ENCODE results near the gene CNFN. TPM values are rescaled to one million over a fixed set of nuclear protein-coding genes. Genes with fewer than 3 reads are reported as not detected.
"Not testable (repeated sequence)": the region's sequence is repeated elsewhere in the genome, so short reads cannot be mapped to it uniquely, and the experiment has no call there.

CNFN gene
- total RNA-seq, 1 experiment from 2014 or later = 4.6 TPM

DNA sequence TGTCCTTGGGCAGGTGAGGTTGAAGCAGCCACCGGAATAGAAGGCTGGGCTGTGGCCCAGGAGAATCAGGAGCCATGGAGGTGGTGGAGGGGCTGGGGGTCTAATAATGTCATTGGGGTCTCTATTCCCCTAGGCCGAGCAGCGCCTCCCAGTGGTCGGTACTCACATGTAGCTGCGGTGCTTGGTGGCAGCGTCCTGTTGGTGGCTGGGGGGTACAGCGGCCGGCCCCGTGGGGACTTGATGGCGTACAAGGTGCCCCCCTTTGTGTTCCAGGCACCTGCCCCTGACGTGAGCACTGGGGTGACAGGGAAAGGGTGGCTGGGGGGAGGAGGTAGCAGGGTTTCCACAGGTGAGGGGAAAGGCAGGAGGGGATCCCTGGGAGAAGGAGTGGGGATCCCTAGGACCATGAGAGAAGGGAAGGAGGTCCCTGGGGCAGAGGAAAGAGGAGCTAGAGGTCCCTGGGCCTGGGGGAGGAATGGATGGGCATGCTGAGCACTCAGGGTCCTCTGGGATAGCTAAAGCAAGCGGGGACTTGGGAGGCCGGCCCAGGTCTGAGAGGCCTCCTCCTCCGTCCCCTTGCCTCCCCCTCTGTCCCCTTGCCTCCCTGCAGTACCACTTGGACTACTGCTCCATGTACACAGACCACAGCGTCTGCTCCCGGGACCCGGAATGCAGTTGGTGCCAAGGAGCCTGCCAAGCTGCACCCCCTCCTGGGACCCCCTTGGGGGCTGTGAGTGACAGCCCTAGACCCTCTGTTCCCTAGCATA is 46.6 kb downstream of the CNFN start:
- DNase-seq (ENCODE audit: low read depth, low spot score) (no peak), ATAC-seq (no peak)
- Histone ChIP-seq H3K27me3 (ENCODE audit: control insufficient read depth, insufficient read depth, low read length) (no peaks in the 10 kb centered on the region), H3K36me3 (ENCODE audit: control insufficient read depth, insufficient read depth, low read length) (no peaks in the 10 kb centered on the region), H3K27ac (ENCODE audit: low read length) (no peak overlapping the region), H3K4me3 (ENCODE audit: low read depth in 2 of 2, low read length in 2 of 2) (no peak overlapping the region), H3K4me1 (ENCODE audit: control insufficient read depth, insufficient read depth, low read length) (no peaks in the 10 kb centered on the region), H3K9me3 (ENCODE audit: control insufficient read depth, insufficient read depth, low read depth, low read length) (no peaks in the 10 kb centered on the region)
- TF ChIP-seq CTCF (IDR thresholded peaks at IDR 0.05) = no peak
- no peak for TF ChIP-seq POLR2AphosphoS5 (IDR thresholded peaks at IDR 0.05; ENCODE audit: low read depth, low read length)
- no peak for TF ChIP-seq TCF7L2 (IDR thresholded peaks at IDR 0.05; ENCODE audit: low read depth, low read length)
- TF ChIP-seq SIN3A (IDR thresholded peaks at IDR 0.05; ENCODE audit: borderline replicate concordance, insufficient read depth, low read depth, low read length) = no peak
- TF ChIP-seq, protein P1, sequence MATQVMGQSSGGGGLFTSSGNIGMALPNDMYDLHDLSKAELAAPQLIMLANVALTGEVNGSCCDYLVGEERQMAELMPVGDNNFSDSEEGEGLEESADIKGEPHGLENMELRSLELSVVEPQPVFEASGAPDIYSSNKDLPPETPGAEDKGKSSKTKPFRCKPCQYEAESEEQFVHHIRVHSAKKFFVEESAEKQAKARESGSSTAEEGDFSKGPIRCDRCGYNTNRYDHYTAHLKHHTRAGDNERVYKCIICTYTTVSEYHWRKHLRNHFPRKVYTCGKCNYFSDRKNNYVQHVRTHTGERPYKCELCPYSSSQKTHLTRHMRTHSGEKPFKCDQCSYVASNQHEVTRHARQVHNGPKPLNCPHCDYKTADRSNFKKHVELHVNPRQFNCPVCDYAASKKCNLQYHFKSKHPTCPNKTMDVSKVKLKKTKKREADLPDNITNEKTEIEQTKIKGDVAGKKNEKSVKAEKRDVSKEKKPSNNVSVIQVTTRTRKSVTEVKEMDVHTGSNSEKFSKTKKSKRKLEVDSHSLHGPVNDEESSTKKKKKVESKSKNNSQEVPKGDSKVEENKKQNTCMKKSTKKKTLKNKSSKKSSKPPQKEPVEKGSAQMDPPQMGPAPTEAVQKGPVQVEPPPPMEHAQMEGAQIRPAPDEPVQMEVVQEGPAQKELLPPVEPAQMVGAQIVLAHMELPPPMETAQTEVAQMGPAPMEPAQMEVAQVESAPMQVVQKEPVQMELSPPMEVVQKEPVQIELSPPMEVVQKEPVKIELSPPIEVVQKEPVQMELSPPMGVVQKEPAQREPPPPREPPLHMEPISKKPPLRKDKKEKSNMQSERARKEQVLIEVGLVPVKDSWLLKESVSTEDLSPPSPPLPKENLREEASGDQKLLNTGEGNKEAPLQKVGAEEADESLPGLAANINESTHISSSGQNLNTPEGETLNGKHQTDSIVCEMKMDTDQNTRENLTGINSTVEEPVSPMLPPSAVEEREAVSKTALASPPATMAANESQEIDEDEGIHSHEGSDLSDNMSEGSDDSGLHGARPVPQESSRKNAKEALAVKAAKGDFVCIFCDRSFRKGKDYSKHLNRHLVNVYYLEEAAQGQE (IDR thresholded peaks at IDR 0.05; ENCODE audit: insufficient read depth in 1 of 2, low read depth in 2 of 2, low read length in 1 of 2) = no peak
- in situ Hi-C loops (cut with HindIII; ENCODE audit: low pct_unique_long_range_greater_than_20kb, low sequenced_read_pairs) = no loop called here
- ChIA-PET CTCF (no interaction called here), POLR2A (no interaction called here)
- no TSS peak for BruUV-seq (replicated peaks)
- intact Hi-C loops (cut with micrococcal nuclease; ENCODE audit: unreplicated experiment) = no loop called here

DNA sequence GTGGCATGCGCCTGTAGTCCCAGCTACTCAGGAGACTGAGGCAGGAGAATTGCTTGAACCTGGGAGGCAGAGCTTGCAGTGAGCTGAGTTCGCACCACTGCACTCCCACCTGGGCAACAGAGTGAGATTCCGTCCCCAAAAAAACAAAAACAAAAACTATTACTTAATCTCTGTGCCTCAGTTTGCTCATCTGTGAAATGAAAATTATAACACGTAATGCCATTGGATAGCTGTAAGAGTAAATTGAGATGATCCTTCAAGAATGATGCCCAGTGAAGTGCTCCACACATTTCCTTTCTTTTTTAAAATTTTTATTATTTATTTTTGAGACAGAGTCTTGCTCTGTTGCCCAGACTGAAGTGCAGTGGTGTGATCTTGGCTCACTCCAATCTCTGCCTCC is 50.2 kb downstream of the CNFN start:
- H3K36me3 ChIP-seq (ENCODE audit: control insufficient read depth, insufficient read depth, low read length); H3K4me1 ChIP-seq (ENCODE audit: control insufficient read depth, insufficient read depth, low read length); in situ Hi-C loops (cut with HindIII; ENCODE audit: low pct_unique_long_range_greater_than_20kb, low sequenced_read_pairs); ATAC-seq; H3K4me3 ChIP-seq (ENCODE audit: low read depth in 2 of 2, low read length in 2 of 2); POLR2A ChIA-PET; DNase-seq (ENCODE audit: low read depth, low spot score); H3K27ac ChIP-seq (ENCODE audit: low read length); BruUV-seq (replicated peaks); H3K27me3 ChIP-seq (ENCODE audit: control insufficient read depth, insufficient read depth, low read length); intact Hi-C loops (cut with micrococcal nuclease; ENCODE audit: unreplicated experiment); CTCF ChIA-PET; H3K9me3 ChIP-seq (ENCODE audit: control insufficient read depth, insufficient read depth, low read depth, low read length): not testable (repeated sequence)

DNA sequence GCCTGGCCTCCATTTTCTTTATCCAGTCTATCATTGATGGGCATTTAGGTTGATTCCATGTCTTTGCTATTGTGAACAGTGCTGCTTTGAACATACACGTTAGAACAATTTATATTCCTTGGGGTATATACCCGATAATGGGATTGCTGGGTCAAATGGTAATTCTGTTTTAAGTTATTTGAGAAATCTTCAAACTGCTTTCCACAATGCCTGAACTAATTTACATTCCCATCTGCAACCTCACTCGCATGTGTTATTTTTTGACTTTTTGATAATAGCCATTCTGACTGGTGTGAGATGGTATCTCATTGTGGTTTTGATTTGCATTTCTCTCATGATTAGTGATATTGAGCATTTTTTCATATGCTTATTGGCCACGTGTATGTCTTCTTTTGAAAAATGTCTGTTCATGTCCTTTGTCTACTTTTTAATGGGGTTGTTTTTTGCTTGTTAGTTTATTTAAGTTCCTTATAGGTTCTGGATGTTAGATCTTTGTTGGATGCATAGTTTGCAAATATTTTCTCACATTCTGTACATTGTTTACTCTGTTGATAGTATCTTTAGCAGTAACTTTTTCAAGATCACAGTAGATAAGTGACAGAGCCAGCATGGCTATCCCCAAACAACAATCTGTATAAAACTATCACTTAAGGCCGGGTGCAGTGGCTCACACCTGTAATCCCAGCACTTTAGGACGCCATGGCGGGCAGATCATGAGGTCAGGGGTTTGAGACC is 50.8 kb downstream of the CNFN start:
- H3K27me3 ChIP-seq (ENCODE audit: control insufficient read depth, insufficient read depth, low read length); BruUV-seq (replicated peaks); H3K9me3 ChIP-seq (ENCODE audit: control insufficient read depth, insufficient read depth, low read depth, low read length); CTCF ChIA-PET; H3K4me3 ChIP-seq (ENCODE audit: low read depth in 2 of 2, low read length in 2 of 2); H3K4me1 ChIP-seq (ENCODE audit: control insufficient read depth, insufficient read depth, low read length); in situ Hi-C loops (cut with HindIII; ENCODE audit: low pct_unique_long_range_greater_than_20kb, low sequenced_read_pairs); DNase-seq (ENCODE audit: low read depth, low spot score); POLR2A ChIA-PET; H3K27ac ChIP-seq (ENCODE audit: low read length); H3K36me3 ChIP-seq (ENCODE audit: control insufficient read depth, insufficient read depth, low read length); ATAC-seq; intact Hi-C loops (cut with micrococcal nuclease; ENCODE audit: unreplicated experiment): not testable (repeated sequence)

Small RNA genes lying within 50 kb of the gene (microRNA-seq; reads per million reads assigned to microRNA genes)
- not detected for gene MIR8077 (ENCODE audit: unreplicated experiment)

Other genes with a start within 250 kb of the CNFN start
- gene DEDD2, start 172.6 kb downstream of the CNFN start, total RNA-seq (2021; ENCODE audit: unreplicated experiment) = 13.2 TPM
- 10.5 TPM for gene ZNF526, start 170.0 kb downstream of the CNFN start, total RNA-seq (2021; ENCODE audit: unreplicated experiment)
- gene GSK3A, start 147.7 kb downstream of the CNFN start, total RNA-seq (2021; ENCODE audit: unreplicated experiment) = 46.0 TPM
- gene ERF, start 135.2 kb downstream of the CNFN start, total RNA-seq (2021; ENCODE audit: unreplicated experiment) = 85.7 TPM
- 67.4 TPM for gene CIC, start 121.0 kb downstream of the CNFN start, total RNA-seq (2021; ENCODE audit: unreplicated experiment)
- gene PRR19, start 88.2 kb downstream of the CNFN start, total RNA-seq (2021; ENCODE audit: unreplicated experiment) = 2.1 TPM
- 92.2 TPM for gene PAFAH1B3, start 87.7 kb downstream of the CNFN start, total RNA-seq (2021; ENCODE audit: unreplicated experiment)
- 3.0 TPM for gene TMEM145, start 77.0 kb downstream of the CNFN start, total RNA-seq (2021; ENCODE audit: unreplicated experiment)
- 14.2 TPM for gene MEGF8, start 64.7 kb downstream of the CNFN start, total RNA-seq (2021; ENCODE audit: unreplicated experiment)
- 3.4 TPM for gene LIPE, start 37.1 kb upstream of the CNFN start, total RNA-seq (2021; ENCODE audit: unreplicated experiment)
- not detected for gene CXCL17, start 52.6 kb upstream of the CNFN start, total RNA-seq (2021; ENCODE audit: unreplicated experiment)
- 2.4 TPM for gene CEACAM1, start 138.2 kb upstream of the CNFN start, total RNA-seq (2021; ENCODE audit: unreplicated experiment)
- gene CEACAM8, start 204.6 kb upstream of the CNFN start, total RNA-seq (2021; ENCODE audit: unreplicated experiment) = not detected

Measured in Panc1 (cell line).